T-helper 2 cell (primary cell): ENCODE data around the gene NRL.

Experiments
- DNase-seq, 5 experiments: peaks; one replicate each; pipeline versions ENCODE4 v3.0.0 to v3.0.0-alpha.2; 2012 to 2022

NRL gene

DNA sequence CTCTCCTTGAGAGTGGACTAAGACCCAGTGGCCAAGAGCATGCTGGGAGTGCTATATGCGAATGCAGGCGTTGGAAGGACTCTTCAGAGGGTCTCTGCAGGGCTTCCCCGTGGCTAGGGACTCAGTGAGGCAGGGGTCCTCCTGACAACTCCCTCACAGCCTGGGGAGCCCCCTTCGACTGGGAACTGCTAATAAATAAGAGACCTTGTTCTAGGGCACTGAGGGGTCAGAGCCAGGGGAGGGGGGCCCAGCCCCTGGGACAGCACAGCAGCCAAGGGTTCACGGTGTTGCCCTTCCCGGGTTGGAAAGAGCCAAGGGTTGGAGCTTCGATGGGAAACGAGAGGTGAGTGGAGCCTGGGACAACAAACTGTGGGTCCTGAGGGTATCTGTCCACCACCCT is 49.3 kb downstream of the NRL start:
- DNase-seq: no peak

DNA sequence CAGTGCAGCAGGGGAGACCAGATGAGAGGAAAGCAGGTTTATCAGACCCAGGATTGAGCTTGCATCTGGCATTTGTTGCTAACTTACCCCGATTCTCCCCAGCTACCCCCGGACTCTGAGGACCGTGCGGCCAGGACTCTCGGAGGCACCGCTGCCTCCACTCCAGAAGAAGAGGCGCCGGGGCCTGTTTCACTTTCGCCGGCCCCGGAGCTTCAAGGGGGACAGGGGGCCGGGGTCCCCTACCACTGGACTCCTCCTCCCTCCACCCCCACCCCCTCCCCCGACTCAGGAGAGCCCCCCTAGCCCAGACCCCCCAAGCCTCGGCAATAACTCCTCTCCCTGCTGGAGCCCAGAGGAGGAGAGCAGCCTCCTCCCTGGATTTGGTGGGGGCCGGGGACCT is 49.9 kb downstream of the NRL start:
- DNase-seq: no peak

DNA sequence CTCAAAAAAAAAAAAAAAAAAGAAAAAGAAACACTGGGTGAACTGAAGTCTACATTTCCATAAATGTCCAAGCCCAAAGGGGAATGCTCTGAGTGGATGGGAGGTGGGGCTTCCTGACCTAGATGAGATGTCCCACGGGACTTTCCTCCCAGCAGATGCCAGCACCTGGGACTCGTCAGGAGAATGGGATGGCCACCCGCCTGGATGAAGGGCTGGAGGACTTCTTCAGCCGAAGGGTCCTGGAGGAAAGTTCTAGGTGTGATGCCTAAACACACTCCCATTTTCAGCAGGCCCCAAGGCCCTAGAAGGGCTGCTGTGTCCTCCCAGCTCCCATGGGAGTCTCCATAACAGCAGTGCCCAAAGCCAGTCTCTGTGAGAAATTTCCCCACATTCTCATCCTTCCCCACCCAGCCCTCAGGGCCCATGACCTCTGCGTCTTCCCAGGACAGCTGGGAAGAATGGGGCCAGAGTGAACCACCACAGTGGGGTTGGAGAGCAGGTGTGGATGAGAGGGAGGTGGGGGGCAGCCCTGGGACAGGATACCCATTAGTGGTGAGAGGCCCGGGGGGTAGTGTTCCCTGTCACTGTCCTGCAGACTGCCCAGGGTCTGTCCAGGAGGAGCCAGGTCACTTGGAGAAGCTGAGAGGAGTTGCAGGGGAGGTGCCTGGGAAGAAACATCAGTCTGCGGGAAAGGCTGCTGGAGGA is 50.5 kb downstream of the NRL start:
- DNase-seq: no peak

DNA sequence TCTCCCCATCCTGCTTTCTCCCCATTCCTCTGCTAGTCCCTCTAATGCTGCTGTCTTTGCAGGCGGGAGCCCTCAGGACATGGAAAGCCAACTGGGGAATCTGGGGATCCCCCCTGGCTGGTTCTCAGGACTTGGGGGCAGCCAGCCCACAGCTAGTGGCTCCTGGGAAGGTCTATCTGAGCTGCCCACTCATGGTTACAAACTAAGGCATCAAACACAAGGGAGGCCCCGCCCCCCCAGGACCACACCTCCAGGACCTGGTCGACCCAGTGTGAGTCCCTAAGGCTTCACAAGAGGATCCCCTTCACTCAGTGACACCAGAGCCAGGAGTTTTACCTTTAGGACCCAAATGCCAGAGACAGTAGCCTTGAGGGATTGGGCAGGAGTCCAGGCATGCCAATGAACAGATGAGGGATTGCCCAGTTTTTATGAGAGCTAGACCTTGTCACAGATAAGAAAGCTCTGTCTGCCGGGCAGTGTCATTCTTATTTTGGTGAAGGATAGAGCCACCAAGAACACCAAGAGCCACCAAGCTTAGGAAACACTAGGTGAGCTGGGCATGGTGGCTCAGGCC is 51.4 kb downstream of the NRL start:
- no peak for DNase-seq

DNA sequence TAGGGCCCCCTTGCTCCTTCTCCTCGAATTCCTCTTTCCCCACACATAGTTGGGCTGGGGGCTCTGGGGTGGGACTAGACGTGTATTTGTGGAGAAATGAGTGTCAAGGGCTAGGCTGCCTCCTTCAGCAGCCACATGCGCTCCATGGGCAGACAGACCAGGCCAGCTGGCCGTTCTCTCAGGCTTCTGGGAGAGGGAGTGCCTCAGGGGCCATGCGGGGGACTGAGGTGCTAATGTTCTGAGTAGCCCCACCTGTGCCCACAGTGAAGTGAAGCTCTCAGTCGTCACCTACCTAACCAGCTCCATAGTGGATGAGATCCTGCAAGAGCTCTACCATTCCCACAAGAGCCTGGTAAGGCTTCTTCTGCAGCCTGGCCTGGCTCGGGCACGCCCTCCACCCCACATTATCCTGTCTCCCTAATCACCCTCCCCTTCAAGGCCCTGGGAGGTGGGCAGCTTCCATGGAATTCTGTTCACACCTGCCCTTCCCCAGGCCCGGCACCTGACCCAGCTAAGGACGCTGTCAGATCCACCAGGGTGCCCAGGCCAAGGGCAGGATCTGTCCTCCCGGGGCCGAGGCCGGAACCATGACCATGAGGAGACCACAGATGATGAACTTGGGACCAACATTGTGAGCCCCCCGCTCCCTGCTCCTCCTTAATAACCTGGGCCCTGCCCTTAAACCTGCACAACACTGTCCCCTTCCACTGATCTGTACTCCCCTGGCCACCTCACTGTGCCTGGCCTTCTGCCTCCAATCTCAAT is 52.4 kb downstream of the NRL start:
- no peak for DNase-seq

DNA sequence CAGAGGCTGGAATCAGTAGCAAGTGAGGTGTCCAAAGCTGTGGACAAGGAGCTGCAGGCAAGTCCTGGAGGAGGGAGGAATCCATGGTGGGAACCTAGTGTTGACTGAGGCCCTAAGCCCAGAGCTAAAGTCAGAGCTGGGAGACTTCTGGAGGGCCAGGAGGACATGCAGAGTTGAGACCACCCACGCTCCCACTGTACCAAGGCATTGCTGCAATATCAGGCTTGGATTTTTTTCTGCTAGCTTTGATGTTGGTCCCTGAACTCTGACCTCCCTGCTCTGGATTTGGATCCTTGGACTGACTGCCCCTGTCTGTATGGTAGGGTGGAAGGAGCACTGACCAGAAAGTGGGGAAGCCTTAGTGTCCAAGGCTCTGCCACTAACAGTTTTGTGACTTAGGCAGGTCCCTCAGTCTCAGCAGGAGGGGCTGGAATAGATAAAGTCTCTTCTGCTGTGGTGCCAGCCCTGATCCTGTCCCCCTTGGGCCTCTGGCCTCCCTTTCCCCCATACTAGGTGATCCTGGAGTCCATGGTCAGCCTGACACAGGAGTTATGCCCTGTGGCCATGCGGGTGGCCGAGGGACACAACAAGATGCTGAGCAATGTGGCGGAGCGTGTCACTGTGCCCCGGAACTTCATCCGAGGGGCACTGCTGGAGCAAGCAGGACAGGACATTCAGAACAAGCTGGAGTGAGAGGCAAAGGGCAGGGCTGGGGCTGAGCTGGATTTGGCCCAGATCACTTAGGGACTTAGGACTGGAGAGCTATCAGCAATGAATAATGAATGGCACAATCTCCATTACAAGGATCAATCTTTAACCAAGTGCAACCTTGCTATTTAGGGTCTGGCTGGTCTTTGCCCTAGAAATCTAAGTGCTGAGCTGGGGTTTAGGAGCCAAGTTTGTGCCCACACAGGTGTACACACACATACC is 53.5 kb downstream of the NRL start:
- DNase-seq: no peak

DNA sequence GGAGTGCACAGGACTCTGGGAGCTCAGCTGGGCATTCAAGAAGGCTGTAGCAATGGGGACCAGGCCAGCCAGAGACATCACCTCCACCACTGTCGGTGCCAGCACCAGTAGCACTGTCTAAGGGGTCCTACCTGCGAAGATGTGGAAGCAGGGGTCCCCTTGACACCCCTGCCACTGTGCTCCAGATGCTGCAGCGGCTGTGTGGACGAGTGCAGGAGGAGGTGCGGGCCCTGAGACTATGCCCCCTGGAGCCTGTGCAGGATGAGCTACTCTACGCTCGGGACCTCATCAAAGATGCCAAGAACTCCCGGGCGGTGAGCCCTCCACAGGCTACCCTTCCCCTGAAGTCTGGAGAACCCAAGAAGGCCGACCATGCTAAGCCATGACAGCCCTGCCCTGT is 54.3 kb downstream of the NRL start:
- no peak for DNase-seq

DNA sequence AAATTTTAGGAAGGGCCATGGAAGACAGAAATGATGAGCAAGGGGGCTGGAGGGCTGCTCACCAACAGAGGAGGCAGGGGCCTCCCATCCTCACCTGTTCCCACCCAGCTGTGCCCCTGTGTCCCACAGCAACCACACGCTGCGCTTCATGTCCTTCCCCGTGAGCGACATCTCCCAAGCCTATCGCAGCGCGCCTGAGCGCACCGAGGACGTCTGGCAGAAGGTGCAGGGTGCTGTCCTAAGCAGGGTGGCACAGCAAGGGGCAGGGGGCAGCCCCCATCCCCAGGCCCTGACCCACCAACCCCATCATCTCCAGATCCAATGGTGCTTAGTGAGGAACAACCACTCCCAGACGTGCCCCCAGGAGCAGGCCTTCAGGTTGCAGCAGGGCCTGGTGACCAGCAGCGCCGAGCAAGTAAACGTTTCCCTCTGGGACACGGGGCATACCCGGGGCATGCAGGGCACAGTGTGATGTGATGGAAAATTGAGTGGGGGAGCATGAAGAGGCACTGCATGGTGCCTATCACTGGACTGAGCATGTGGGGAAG is 54.8 kb downstream of the NRL start:
- DNase-seq: no peak

DNA sequence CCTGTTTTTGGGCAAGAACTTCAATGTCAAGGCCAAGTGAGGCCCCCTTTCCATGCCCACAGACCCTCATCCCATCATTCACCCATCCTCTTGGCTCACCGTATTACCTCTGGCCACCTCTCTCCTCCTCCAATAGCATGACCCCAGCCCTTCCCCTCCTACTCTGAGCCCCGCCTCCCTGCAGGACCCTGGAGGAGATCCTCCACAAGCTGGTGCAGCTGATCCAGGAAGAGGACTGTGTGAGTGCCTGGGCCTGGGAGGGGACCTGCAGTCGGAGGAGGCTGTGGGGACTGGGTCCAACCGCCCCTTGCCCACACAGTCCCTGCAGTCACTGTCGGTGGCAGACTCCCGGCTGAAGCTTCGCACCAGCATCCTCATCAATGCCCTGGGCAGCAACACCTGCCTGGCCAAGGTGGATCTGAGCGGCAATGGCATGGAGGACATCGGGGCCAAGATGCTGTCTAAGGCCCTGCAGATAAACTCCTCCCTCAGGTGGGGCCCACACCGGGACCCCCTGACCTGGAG is 55.7 kb downstream of the NRL start:
- DNase-seq: no peak

DNA sequence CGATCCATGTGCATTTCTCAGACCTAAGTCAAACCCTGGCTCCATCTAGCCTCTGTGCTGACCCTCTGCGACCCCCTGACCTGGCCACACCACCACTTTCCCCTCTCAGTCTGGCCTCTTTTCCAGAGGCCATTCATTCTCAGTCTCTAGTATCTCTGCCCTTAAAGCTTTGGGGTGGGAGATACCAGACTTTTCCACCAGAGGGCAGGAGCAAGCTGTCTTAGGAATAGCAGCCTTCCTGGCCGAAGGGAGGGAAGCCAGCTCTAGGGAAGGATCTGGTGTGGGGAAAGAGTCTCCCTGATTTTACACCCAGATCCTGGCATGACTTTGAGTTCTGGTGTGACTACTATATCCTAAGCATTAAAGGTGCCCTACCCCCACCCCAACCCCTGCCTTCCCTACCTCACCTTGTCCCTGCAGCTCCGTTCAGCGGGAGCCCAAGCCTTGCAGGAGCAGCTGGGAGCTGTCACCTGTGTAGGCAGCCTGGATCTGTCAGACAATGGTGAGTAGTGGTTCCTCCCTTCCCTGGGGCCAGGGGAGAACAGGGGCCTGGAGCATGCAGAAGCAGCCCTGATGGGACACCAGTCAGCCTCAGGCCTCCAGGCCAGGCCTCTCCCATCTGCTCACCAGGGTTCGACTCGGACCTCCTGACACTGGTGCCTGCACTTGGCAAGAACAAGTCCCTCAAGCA is 56.3 kb downstream of the NRL start:
- peak in 2 of 5 experiments; percentile 30 to 55 for DNase-seq

DNA sequence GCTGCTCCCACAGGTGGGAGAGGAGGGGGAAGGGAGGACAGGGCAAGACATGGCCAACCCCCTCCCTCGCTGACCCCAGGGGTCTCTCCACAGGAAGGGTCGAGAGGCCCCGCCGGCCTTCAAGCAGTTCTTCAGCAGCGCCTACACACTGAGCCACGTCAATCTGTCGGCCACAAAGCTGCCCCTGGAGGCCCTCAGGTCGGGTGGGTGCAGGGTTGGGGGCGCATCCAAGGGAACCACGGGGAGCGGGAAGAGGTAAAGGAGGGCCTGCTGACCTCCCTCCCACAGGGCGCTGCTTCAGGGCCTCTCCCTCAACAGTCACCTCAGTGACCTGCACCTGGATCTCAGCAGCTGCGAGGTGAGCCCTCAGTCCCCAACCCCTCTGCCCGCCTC is 56.9 kb downstream of the NRL start:
- DNase-seq: no peak

DNA sequence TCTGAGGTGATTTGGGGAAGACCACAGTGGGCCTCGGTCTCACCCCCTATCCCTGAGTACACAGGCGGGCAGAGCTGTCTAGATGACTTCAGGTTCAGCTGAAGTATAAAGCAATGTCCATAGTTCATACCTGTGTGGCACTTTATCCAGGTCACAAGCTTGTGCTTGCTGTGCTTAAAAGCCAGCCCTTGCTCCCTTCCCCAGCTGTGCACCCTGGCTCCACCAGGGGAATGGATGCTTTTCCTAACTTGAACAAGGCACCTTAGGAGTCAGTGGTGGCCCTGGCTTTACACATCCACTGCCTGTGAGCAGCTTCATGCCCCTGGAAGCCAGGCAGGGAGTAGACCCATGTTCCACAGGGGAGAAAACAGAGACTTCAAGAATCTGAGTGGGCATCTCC is 57.5 kb downstream of the NRL start:
- DNase-seq: no peak

DNA sequence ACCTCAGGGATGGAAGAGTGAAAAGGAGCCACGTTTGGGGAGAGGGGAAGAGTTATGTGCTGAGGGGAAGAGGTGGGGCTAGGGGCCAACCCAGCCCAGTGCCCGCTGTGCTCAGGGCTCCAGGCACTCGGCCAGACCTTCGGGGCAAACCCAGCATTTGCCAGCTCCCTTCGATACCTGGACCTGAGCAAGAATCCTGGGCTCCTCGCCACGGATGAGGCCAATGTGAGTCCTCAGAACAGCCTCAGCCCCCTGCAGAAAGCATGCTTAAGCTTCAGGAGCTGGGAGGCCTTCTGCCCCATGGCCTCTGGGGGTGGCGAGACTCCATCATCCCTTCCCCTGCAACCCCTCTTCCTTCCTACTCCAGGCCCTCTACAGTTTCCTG is 58.0 kb downstream of the NRL start:
- no peak for DNase-seq

DNA sequence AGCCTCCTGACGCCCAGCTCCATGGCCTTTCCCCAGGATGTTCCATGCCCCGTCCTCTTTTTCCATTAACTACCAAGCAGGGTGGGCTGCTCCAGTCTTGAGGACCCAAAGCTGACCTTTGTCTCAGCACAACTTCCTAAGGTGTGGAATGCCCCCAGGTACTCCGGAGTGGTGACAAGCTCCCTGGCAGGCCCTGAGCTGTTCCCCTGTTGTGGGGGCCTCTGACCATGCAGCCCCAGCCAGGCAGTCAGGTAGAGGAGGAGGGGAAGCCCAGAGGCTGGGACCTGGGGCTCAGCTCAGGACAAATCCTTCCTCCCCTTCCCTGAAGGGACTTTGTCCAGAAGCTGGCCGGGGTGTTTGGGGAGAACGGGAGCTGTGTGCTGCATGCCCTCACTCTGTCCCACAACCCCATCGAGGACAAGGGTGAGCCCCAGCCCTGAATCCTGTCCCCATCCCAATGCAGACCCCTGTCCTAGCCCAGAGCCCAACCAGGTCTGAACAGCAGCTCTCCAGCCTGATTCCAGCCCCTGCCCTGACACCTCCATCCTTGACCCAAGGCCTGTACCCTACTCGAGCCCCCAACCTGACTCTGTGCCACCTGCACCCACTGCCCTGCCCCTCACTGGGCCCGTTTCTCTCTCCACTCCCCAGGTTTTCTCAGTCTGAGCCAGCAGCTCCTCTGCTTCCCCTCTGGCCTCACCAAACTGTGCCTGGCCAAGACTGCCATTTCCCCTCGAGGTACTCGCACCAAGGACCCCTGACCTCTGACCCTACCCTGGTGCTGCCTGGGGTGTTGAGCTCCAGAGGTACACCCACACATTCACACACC is 58.6 kb downstream of the NRL start:
- DNase-seq: no peak

DNA sequence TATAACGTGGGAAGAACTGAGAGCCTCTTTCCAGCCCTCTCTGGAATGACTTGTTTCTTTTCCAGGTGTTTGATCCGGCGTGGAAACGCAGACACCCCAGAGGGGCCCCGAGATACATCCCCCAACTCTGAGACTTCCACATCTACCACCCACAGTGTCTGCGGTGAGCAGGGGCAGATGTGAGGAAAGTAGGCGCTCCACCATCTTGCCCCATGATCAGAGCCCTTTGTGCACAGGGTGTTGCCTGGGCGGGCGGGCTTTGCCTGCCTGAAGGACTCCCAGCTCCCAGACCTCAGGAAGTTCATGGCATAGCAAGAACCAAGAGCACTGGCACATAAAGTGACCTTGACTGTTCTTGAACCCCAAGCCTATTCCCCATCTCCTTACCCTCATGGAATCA is 60.1 kb downstream of the NRL start:
- DNase-seq: no peak

DNA sequence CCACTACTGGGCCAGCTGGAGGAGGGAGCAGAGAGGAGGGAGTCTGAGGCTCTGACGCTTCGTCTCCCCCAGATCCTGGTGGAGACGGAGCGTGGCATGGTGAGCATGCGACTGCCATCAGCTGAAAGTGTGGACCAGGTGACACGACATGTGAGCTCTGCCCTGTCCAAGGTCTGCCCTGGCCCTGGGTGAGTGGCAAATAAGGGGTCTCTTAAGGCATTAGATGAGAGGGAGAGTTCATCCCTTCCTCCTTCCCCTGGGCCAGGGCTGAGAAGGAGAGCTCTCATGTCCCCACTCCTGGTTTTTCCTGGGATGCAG is 60.5 kb downstream of the NRL start:
- no peak for DNase-seq

DNA sequence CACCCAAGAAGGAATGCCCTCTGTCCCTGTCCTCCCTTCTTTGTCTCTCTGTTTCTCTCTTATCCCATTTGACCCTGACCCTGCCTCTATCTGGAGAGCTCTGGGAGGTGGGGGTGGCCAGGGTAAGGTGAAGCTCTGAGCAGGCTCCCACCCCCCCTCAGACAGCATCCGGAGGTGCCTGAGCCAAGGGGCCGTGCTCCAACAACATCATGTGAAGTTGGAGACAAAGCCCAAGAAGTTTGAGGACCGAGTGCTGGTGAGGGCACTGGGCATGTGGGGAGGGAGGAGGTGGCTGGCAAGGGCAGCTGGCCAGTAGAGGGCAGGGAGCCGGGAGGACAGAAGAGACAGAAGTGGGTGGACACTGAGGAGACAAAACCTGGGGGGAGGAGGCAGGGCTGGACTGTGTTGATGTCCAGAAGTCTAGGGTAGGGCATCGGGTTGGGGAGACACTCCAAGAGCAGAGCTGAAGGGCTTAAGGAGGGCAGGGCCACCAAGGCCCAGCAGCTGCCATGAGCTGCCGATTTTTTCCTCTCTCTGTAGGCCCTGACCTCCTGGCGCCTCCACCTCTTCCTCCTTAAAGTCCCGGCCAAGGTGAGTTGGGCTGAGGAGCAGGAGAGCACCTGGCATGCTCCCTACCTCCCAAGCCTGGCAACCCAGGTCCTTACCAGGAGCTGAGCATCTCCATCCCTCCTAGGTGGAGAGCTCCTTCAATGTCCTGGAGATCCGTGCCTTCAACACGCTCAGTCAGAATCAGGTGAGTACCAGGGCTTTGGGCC is 61.0 kb downstream of the NRL start:
- no peak for DNase-seq

DNA sequence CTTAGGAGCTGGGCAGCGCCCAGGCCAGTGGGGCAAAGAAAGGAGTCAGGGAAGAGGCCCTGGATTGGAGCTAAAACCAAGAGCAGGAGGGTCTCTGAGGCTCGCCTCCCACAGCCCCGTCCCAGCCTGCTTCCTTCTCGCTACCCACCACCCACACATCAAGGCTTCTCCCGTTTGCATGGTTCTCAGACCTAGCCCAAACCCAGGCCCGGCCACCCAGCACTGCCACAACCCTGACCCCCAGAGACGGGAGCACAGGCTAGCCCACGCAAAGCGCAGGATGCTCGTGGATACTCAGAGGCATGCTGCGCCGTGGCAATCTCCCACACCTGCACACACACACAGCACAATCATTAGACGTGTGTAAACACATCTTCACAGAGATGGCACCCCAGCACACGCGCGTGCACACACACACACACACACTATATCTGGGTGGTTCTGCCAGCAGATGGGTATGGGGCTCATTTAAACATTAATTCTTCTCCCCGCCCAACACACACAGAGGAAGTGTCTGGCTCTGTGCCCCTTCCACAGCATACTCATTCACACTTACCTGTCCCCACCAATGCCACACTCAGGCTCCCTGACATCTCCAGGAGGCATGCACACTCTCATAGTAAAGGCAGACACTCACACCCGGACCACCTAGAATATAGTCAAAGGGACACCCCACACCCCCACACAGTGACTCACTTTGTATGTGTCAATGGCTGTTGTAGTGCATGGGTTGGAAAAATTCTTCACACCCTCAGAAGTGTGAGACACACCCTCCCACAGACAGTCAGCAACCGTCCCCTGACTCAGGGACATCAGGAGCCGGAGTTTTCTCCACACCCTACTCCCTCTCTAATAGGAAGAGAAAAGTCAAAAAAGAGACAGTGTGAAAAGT is 61.8 kb downstream of the NRL start:
- peak in 2 of 5 experiments; percentile 34 to 47 for DNase-seq
